ENCODE data around the gene TCP11L1. TPM values are rescaled to one million over a fixed set of nuclear protein-coding genes. Genes with fewer than 3 reads are reported as not detected.

The TCP11L1 gene
- total and polyA plus RNA-seq, 2 of the 8 experiments (the other 6 are each of a cell fraction or from before 2014, with no cell fraction given): 10.9 to 23.1 TPM

DNA sequence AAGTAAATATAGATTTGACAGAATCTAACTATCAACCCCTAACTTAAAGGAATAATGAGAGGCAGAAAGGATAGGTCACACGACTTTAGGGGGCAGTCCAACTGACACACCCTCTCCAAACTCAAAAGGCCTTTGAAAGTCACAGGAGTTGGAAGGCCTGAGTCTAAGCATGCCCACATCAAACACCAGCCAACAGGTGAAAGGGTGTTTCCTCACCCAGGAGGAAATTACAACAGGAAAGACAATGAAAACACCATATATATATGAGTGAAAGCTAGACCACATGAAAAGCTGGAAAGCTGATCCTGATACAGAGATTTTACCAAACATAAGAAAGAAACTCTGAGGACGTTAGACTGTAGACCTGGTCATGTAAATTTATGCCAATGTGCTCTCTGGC is 34.2 kb upstream of the TCP11L1 start:
- Histone ChIP-seq H3K4me2 (ENCODE audit: insufficient read depth in 1 of 2, low read depth in 2 of 2, low read length in 2 of 2) (no peak overlapping the region), H2BK12ac (ENCODE audit: low read depth, low read length) (no peak overlapping the region), H3K56ac (replicated peaks; ENCODE audit: insufficient read length, low read depth, low read length) (no peak overlapping the region), H2BK120ac (replicated peaks; ENCODE audit: low read depth, low read length) (no peak overlapping the region), H3K14ac (ENCODE audit: insufficient read length) (no peak overlapping the region), H3K23me2 (ENCODE audit: low read depth, low read length) (no peaks in the 10 kb centered on the region; the same call in 1 of the 2 replicates), H3K36me3 (ENCODE audit: control insufficient read depth in 2 of 4, insufficient read depth in 4 of 4, low read length in 3 of 4) (no peaks in the 10 kb centered on the region), H3K9me3 (ENCODE audit: insufficient read depth in 2 of 2, low read depth in 1 of 2, low read length in 1 of 2) (no peaks in the 10 kb centered on the region), H2AFZ (ENCODE audit: low read length) (0 out of 2 replicates have a peak overlapping the region, but pooled peaks have one; percentile 30), H4K91ac (replicated peaks; ENCODE audit: insufficient read length, low read length) (no peak overlapping the region), H2AK5ac (ENCODE audit: low read depth, low read length) (no peak overlapping the region), H4K20me1 (replicated peaks in 1 of 2; ENCODE audit: control insufficient read depth in 1 of 2, insufficient read depth in 2 of 2, low read length in 2 of 2) (no peaks in the 10 kb centered on the region), H3K4me1 (replicated peaks in 1 of 4; ENCODE audit: control insufficient read depth in 3 of 4, insufficient read depth in 4 of 4, low read length in 3 of 4) (no peaks in the 10 kb centered on the region; a peak in 1 of 7 replicates), H2BK15ac (ENCODE audit: low read length) (no peak overlapping the region), H2BK5ac (ENCODE audit: low read depth, low read length) (no peak overlapping the region), H3K4me3 (ENCODE audit: extremely low read depth in 1 of 4, insufficient read depth in 2 of 4, low read depth in 3 of 4, low read length in 4 of 4) (no peak overlapping the region), H4K5ac (ENCODE audit: insufficient read length, low read depth, low read length) (no peak overlapping the region), H2BK20ac (ENCODE audit: low read length) (no peak overlapping the region), H3K79me2 (ENCODE audit: control insufficient read depth in 1 of 2, insufficient read depth in 2 of 2, low read length in 2 of 2) (no peaks in the 10 kb centered on the region), H3K23ac (ENCODE audit: insufficient read length) (no peak overlapping the region), H3K18ac (ENCODE audit: extremely low read depth, low read length) (no peak overlapping the region; the same call in 1 of the 2 replicates), H3K9ac (replicated peaks in 1 of 4; ENCODE audit: extremely low read depth in 1 of 4, low read depth in 3 of 4, low read length in 3 of 4) (no peak overlapping the region), H3K27me3 (replicated peaks in 1 of 4; ENCODE audit: control insufficient read depth in 3 of 4, extremely low read depth in 1 of 4, insufficient read depth in 3 of 4, low read length in 3 of 4) (no peaks in the 10 kb centered on the region), H4K8ac (ENCODE audit: extremely low read depth, insufficient read depth, low read length) (no peak overlapping the region), H3K79me1 (ENCODE audit: low read depth, low read length) (no peaks in the 10 kb centered on the region), H3K4ac (replicated peaks; ENCODE audit: insufficient read length, low read depth, low read length) (no peak overlapping the region), H3K27ac (ENCODE audit: low read depth, low read length) (no peak overlapping the region)
- TF ChIP-seq EZH2 (IDR thresholded peaks at IDR 0.05; ENCODE audit: low read depth, low read length, severe bottlenecking): no peak
- TF ChIP-seq CHD2 (IDR thresholded peaks at IDR 0.05; ENCODE audit: low read length): no peak
- TF ChIP-seq RBBP5 (IDR thresholded peaks at IDR 0.05; ENCODE audit: borderline replicate concordance, low read depth, low read length): no peak
- TF ChIP-seq POU5F1 (IDR thresholded peaks at IDR 0.05; ENCODE audit: low read depth, low read length): no peak
- TF ChIP-seq CBX8 (IDR thresholded peaks at IDR 0.05; ENCODE audit: borderline replicate concordance, low read depth, low read length): no peak
- no peak for TF ChIP-seq MAFK (IDR thresholded peaks at IDR 0.05; ENCODE audit: low read depth, low read length)
- CTCF ChIA-PET (ENCODE audit: partially characterized antibody): interaction anchor here (0.6 to 1.2 kb wide), 4 partner anchors 22 to 1098 kb away, joined by 3 read pairs; no protein-coding TSS in a partner anchor
- DNase-seq (ENCODE audit: low read depth in 1 of 2, low spot score in 2 of 2) (no peak), FAIRE-seq (no peak)
- POLR2A ChIA-PET (ENCODE audit: partially characterized antibody): no interaction called here
- 63% methylated on average over 2 of the region's 2 CpGs; no CpG with 5 or more reads in 1 of the 2 experiments for WGBS, 2 experiments (ENCODE audit: extremely low coverage in 1 of 2, insufficient coverage in 1 of 2, insufficient read length in 1 of 2, insufficient replicate concordance in 2 of 2, low coverage in 1 of 2, low lambda C conversion rate in 2 of 2, missing lambda C conversion rate in 1 of 2)
